ENCODE results near the gene ZCWPW2. TPM values are rescaled to one million over a fixed set of nuclear protein-coding genes. Genes with fewer than 3 reads are reported as not detected.

Gene ZCWPW2
- total RNA-seq, 1 donor from 2014 or later = 2.1 TPM

DNA sequence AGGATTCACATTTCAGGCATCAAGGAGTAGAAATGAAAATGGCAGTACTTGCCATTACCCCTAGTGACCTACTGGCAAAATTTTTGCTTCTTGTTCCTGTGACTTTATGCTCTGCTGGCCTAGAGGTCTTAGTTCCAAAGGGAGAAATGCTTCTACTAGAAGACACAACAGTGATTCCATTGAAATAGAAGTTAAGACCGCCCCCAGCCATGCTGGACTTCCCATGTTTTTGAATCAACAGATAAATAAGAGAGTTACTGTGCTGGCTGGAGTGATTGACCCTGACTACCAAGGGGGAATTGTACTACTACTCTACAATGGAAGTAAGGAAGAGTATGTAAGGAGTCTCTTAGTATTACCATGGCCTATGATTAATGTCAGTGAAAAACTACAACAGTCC, 196.3 kb downstream of the ZCWPW2 start:
- ATAC-seq (ENCODE audit: poor library complexity) (no peak), DNase-seq (no peak)

DNA sequence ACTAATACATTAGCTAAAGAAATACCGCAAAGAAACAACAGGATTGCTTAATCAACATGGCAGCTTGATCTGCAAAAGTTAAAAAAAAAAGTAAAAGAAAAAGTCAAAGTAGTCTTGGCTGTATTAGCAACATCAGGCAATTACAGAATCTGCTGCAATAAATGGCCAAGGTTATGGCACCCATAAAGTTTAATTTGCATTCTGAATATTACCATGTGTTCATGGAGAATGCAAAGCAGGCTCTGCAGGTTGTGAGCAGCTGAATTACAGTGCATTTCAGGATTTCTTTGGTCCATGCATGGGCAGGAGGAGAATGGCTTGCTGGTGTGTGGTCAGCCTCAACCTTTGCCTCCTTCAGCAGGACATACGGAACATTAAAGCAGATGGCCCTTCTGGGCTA, 199.2 kb downstream of the ZCWPW2 start:
- ATAC-seq (ENCODE audit: poor library complexity) (no peak), DNase-seq (no peak)
- intact Hi-C loops (cut with DNase I) = no loop called here

More for the DNA sequence above, 196.3 kb downstream of the ZCWPW2 start:
- intact Hi-C loops (cut with DNase I) = no loop called here

DNA sequence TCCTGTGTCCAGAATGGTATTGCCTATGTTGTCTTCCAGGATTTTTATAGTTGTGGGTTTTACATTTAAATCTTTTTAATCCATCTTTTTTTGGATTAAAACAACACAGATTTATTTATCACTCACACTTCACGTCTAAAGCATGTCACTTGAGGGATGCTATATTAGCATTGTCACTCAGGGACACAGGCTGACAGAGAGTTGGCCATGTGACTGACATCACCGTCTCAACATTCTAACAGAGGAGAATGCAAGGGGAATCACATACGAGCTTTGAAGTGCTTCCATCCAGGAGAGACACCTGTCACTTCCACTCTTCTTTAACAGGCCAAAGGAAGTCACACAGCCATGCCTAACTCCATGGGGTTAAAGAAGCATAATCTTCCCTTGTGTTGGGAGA, 204.7 kb downstream of the ZCWPW2 start:
- intact Hi-C loops (cut with DNase I) = no loop called here
- DNase-seq = no peak
- no peak for ATAC-seq (ENCODE audit: poor library complexity)

DNA sequence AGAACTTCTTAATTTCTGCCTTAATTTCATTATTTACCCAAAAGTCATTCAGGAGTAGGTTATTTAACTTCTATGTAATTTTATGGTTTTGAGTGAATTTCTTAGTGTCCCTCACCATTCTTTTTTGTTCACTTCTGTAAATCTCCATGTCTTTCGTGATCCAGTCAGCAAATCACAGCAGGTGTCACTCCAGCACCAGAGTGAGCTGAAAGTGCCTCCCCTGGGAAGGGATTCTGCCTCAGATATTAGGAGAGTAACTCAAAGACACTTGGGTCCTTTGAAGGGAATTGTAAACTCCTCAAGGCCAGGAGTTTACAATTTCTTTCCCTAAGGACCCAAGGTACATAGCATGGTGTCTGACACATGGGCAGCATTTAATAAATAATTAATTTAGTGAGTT, 207.7 kb downstream of the ZCWPW2 start:
- DNase-seq = no peak
- intact Hi-C loops (cut with DNase I) = no loop called here
- no peak for ATAC-seq (ENCODE audit: poor library complexity)

DNA sequence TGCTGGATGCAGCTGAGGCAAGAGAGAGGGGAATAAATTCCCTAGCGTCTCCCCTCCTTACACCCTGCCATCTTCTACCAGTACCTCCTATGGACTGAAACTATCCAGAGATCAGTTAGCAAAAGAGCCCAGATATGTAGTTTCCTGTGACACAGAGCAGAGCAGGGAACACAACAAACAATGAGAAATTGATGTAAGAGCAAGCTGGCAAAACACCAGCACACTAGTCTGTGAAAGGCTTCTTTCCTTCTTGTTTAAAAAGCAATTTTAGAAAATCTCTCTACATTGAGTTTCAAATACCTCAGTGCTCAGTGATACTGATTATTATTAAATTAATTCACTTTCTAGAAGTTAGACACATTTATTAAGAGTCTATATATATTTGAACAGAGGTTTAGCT, 215.7 kb downstream of the ZCWPW2 start:
- ATAC-seq (ENCODE audit: poor library complexity) (no peak), DNase-seq (no peak)
- intact Hi-C loops (cut with DNase I) = no loop called here

DNA sequence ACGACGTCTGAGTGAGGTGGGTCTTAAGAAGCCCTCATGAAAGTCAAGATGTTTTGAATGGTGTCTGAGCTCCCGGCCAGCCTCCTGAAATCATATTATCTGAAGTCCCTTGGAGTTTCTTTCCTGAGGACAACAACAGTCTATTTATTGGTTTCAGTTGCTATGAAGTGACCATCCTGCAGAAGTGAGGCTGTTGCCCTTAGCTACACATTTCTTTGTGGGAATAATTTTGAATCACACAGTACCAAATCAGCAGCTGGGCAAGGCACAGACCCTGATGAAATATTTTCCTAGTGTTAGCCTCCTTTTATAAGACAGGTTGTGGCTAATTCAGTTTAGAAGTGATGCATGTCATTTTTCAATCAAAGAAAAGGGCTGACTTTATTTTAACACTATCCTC, 220.8 kb downstream of the ZCWPW2 start:
- DNase-seq (no peak), ATAC-seq (ENCODE audit: poor library complexity) (no peak)
- intact Hi-C loops (cut with DNase I) = no loop called here

DNA sequence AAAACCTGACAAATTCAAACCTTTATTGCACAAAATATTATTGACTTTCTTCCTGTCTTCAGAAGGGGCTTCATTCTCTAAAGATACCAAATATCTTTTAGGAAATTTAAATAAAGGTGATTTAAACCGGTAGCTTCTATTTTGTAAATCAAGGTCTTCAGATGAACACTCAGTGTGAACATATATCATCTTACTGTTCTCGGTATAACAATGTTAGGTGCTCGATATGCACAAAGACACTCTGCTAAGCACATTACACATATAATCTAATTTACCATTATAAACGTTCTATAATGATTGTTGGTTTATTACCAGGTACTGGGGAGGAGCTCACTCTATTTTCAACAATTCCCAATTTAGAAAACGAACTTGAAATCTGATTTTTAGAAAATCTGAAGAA, 225.5 kb downstream of the ZCWPW2 start:
- intact Hi-C loops (cut with DNase I) = no loop called here
- no peak for DNase-seq
- ATAC-seq (ENCODE audit: poor library complexity) = no peak

DNA sequence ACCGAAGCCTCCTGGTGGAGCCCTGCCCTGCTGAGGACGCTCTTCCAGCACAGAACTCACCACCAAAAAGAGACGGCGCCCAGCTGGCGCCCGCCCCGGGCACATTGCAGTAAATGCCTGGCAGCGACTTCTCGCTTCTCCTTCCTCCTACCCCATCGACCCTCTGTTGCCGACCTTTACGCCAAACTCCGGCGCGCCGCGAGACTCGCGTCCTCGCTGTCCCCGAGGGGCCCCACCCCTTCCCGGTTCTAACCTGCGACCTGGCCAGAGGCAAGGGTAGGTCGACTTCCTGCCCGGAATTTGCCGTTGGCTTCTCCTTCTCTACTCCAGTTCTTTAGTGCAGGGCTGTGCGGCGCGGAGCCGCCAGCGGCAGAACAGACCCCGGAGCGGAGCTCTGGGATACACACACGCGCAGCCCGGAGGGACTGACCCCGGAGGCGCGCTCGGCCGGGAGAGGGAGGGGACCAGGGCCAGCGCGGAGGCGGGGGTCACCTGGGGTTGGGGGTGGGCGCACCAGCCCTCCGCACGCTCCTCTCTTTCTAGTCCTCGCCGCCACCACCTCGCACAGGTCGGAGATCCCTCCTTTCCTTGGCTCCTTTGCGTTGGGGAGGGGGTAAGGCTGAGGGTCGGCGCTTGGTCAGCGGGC, 226.7 kb downstream of the ZCWPW2 start:
- intact Hi-C loops (cut with DNase I) = no loop called here

More for the DNA sequence above, 226.7 kb downstream of the ZCWPW2 start:
- DNase-seq (peak; percentile 52), ATAC-seq (ENCODE audit: poor library complexity) (peak; percentile 70)

Other genes starting within 250 kb of the ZCWPW2 start
- 33.7 TPM for gene CMC1, start 107.1 kb upstream of the ZCWPW2 start, total RNA-seq
- gene AZI2, start 103 bp downstream of the ZCWPW2 start, total RNA-seq = 31.2 TPM